ENCODE results near the gene MPPE1. TPM values are rescaled to one million over a fixed set of nuclear protein-coding genes. Genes with fewer than 3 reads are reported as not detected.
A peak's percentile ranks its signal among the peaks of the same experiment; 100 is the strongest.

Gene MPPE1
- total and polyA plus RNA-seq, 5 experiments from 2014 or later = 37.1 to 85.6 (median 40.9) TPM

GRCh38 chr18:11872479-11873136 is 35.5 kb downstream of the MPPE1 start:
- Mint-ChIP-seq H3K27me3 (peaks cover 0 to 7% (median 0%) of the 10 kb centered on the region in 5 donors), H3K27ac (no peak overlapping the region), H3K9me3 (peaks cover 0 to 9% (median 0%) of the 10 kb centered on the region in 9 donors), H3K4me3 (no peak overlapping the region), H3K4me1 (peaks cover 0 to 4% (median under 1%) of the 10 kb centered on the region in 4 donors), H3K36me3 (peaks cover 0 to 3% (median 0%) of the 10 kb centered on the region in 3 donors)
- ATAC-seq (no peak), DNase-seq (peak in 2 of 10 donors; percentile 9 to 11)
- POLR2A ChIA-PET = no interaction called here

GRCh38 chr18:11871501-11871900 is 36.6 kb downstream of the MPPE1 start:
- no peak for ATAC-seq
- H3K36me3 Mint-ChIP-seq = peaks cover 0 to 3% (median 0%) of the 10 kb centered on the region in 3 donors
- POLR2A ChIA-PET = no interaction called here
- no peak overlapping the region for H3K4me3 Mint-ChIP-seq
- no peak overlapping the region for H3K27ac Mint-ChIP-seq
- H3K4me1 Mint-ChIP-seq = peaks cover 0 to 4% (median under 1%) of the 10 kb centered on the region in 4 donors
- H3K27me3 Mint-ChIP-seq = peaks cover 0 to 13% (median 2%) of the 10 kb centered on the region in 5 donors
- H3K9me3 Mint-ChIP-seq = peaks cover 0 to 9% (median 0%) of the 10 kb centered on the region in 9 donors
- DNase-seq = no peak

GRCh38 chr18:11868230-11868629 is 39.9 kb downstream of the MPPE1 start:
- no peak overlapping the region for H3K27ac Mint-ChIP-seq
- H3K4me3 Mint-ChIP-seq = no peak overlapping the region
- DNase-seq (no peak), ATAC-seq (no peak)
- POLR2A ChIA-PET = no interaction called here
- H3K36me3 Mint-ChIP-seq = no peaks in the 10 kb centered on the region
- H3K4me1 Mint-ChIP-seq = peaks cover 0 to 4% (median 0%) of the 10 kb centered on the region in 4 donors
- H3K27me3 Mint-ChIP-seq = peaks cover 2 to 29% (median 6%) of the 10 kb centered on the region in 5 donors
- no peaks in the 10 kb centered on the region for H3K9me3 Mint-ChIP-seq

- no peak for DNase-seq
- no peak overlapping the region for H3K27ac Mint-ChIP-seq
- ATAC-seq = no peak
Measured at GRCh38 chr18:11866764-11867163, 41.4 kb downstream of the MPPE1 start.

GRCh38 chr18:11866329-11866728 is 41.8 kb downstream of the MPPE1 start:
- POLR2A ChIA-PET = no interaction called here
- H3K9me3 Mint-ChIP-seq = no peaks in the 10 kb centered on the region

More at GRCh38 chr18:11866764-11867163, 41.4 kb downstream of the MPPE1 start:
- Mint-ChIP-seq H3K4me1 (peaks cover 0 to 4% (median under 1%) of the 10 kb centered on the region in 4 donors), H3K4me3 (no peak overlapping the region), H3K9me3 (no peaks in the 10 kb centered on the region), H3K27me3 (peaks cover 2 to 29% (median 6%) of the 10 kb centered on the region in 5 donors), H3K36me3 (no peaks in the 10 kb centered on the region)
- POLR2A ChIA-PET = no interaction called here

GRCh38 chr18:11865071-11865470 is 43.0 kb downstream of the MPPE1 start:
- Mint-ChIP-seq H3K27me3 (peaks cover 2 to 29% (median 4%) of the 10 kb centered on the region in 5 donors), H3K4me1 (peaks cover 0 to 4% (median 2%) of the 10 kb centered on the region in 4 donors), H3K4me3 (no peak overlapping the region), H3K9me3 (no peaks in the 10 kb centered on the region), H3K27ac (peak overlapping the region in 1 of 10 donors; percentile 49), H3K36me3 (no peaks in the 10 kb centered on the region)
- DNase-seq (no peak), ATAC-seq (no peak)
- POLR2A ChIA-PET = interaction anchor here (0.7 kb wide), 1 partner anchor 45 kb away, joined by 4 read pairs; no protein-coding TSS in a partner anchor

More at GRCh38 chr18:11866329-11866728, 41.8 kb downstream of the MPPE1 start:
- no peak overlapping the region for H3K27ac Mint-ChIP-seq
- ATAC-seq (no peak), DNase-seq (no peak)
- H3K4me3 Mint-ChIP-seq = no peak overlapping the region
- peaks cover 2 to 29% (median 4%) of the 10 kb centered on the region in 5 donors for H3K27me3 Mint-ChIP-seq
- H3K4me1 Mint-ChIP-seq = peaks cover 0 to 4% (median 2%) of the 10 kb centered on the region in 4 donors
- no peaks in the 10 kb centered on the region for H3K36me3 Mint-ChIP-seq

GRCh38 chr18:11864471-11864870 is 43.6 kb downstream of the MPPE1 start:
- POLR2A ChIA-PET = no interaction called here
- ATAC-seq (no peak), DNase-seq (no peak)
- Mint-ChIP-seq H3K36me3 (no peaks in the 10 kb centered on the region), H3K27me3 (peaks cover 2 to 29% (median 4%) of the 10 kb centered on the region in 5 donors), H3K4me1 (peaks cover 0 to 4% (median 2%) of the 10 kb centered on the region in 4 donors), H3K4me3 (no peak overlapping the region), H3K9me3 (no peaks in the 10 kb centered on the region), H3K27ac (no peak overlapping the region)

GRCh38 chr18:11862468-11863137 is 45.5 kb downstream of the MPPE1 start:
- Mint-ChIP-seq H3K27ac (no peak overlapping the region), H3K9me3 (no peaks in the 10 kb centered on the region), H3K4me3 (no peak overlapping the region), H3K4me1 (peaks cover 0 to 6% (median 3%) of the 10 kb centered on the region in 4 donors), H3K27me3 (peaks cover 2 to 26% (median 4%) of the 10 kb centered on the region in 5 donors), H3K36me3 (no peaks in the 10 kb centered on the region)
- POLR2A ChIA-PET = no interaction called here
- no peak for ATAC-seq
- no peak for DNase-seq

- H3K36me3 Mint-ChIP-seq = no peaks in the 10 kb centered on the region
- H3K4me1 Mint-ChIP-seq = peaks cover 0 to 11% (median 5%) of the 10 kb centered on the region in 4 donors
- H3K9me3 Mint-ChIP-seq = no peaks in the 10 kb centered on the region
- peak overlapping the region in 2 of 10 donors; percentile 34 to 57 for H3K27ac Mint-ChIP-seq
- DNase-seq (no peak), ATAC-seq (no peak)
- peaks cover 2 to 23% (median 4%) of the 10 kb centered on the region in 5 donors for H3K27me3 Mint-ChIP-seq
- POLR2A ChIA-PET = no interaction called here
- no peak overlapping the region for H3K4me3 Mint-ChIP-seq
Measured at GRCh38 chr18:11861583-11862288, 46.4 kb downstream of the MPPE1 start.

GRCh38 chr18:11860594-11861450 is 47.3 kb downstream of the MPPE1 start:
- Mint-ChIP-seq H3K36me3 (peaks cover 0 to under 1% (median 0%) of the 10 kb centered on the region in 3 donors), H3K4me1 (peaks cover 0 to 14% (median 5%) of the 10 kb centered on the region in 4 donors), H3K27ac (no peak overlapping the region), H3K9me3 (no peaks in the 10 kb centered on the region), H3K27me3 (peaks cover 2 to 14% (median 4%) of the 10 kb centered on the region in 5 donors), H3K4me3 (no peak overlapping the region)
- DNase-seq (no peak), ATAC-seq (no peak)
- POLR2A ChIA-PET = no interaction called here

GRCh38 chr18:11859903-11860407 is 48.2 kb downstream of the MPPE1 start:
- no peak for DNase-seq

More at GRCh38 chr18:11859903-11860407, 48.2 kb downstream of the MPPE1 start:
- H3K27ac Mint-ChIP-seq = peak overlapping the region in 1 of 10 donors; percentile 40
- H3K4me3 Mint-ChIP-seq = no peak overlapping the region
- H3K36me3 Mint-ChIP-seq = peaks cover 0 to 9% (median 0%) of the 10 kb centered on the region in 3 donors
- no peaks in the 10 kb centered on the region for H3K9me3 Mint-ChIP-seq
- POLR2A ChIA-PET = no interaction called here
- peaks cover 0 to 6% (median 2%) of the 10 kb centered on the region in 5 donors for H3K27me3 Mint-ChIP-seq
- ATAC-seq = no peak
- H3K4me1 Mint-ChIP-seq = peaks cover 0 to 18% (median 8%) of the 10 kb centered on the region in 4 donors

Data from naive thymus-derived CD8-positive, alpha-beta T cell (primary cell).